Panc1 (cell line): Measurements from ENCODE around the gene EARS2.

Source experiments
- SIN3A ChIP-seq: IDR thresholded peaks from 2 replicates; pipeline ENCODE4 v1.6.1; 2012; ENCODE audit warnings: low read depth, mild to moderate bottlenecking, low read length, moderate library complexity, borderline replicate concordance; ENCODE audit not compliant: insufficient read depth
- TF ChIP-seq, protein P1 (sequence below): fragments of 450-650 bp; IDR thresholded peaks from 2 replicates; pipeline ENCODE4 v1.5.1; 2017; ENCODE audit warnings: mild to moderate bottlenecking
- TF ChIP-seq, protein P2 (sequence below), 2 experiments: IDR thresholded peaks; 2 replicates each; pipeline ENCODE4 v1.6.1; 2011 to 2012; ENCODE audit warnings: low read depth in 2 of 2, control low read depth in 1 of 2, low read length in 1 of 2, mild to moderate bottlenecking in 1 of 2, moderate library complexity in 1 of 2; ENCODE audit not compliant: insufficient read depth in 1 of 2

DNA sequence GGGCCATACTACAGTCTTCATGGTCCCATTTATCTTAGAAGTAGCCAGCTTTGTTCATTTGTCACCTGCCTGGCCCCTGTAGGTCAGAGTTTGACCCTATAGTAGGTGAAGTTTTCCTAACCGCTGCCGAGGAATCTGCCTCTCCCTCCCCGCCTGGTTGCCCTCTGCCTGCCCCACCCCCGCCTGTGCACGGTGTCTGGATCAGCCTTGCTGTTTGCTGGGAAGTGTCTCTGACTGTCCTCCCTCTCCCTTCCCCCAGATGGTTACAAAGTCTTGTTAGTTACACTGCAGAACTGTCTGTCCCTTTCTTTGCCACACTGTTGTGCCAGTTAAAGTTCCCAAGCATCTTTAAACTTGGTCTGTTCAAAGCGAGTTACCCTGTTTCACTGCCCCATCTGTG lies 6.0 kb upstream of the EARS2 start:
- TF ChIP-seq, protein P1, sequence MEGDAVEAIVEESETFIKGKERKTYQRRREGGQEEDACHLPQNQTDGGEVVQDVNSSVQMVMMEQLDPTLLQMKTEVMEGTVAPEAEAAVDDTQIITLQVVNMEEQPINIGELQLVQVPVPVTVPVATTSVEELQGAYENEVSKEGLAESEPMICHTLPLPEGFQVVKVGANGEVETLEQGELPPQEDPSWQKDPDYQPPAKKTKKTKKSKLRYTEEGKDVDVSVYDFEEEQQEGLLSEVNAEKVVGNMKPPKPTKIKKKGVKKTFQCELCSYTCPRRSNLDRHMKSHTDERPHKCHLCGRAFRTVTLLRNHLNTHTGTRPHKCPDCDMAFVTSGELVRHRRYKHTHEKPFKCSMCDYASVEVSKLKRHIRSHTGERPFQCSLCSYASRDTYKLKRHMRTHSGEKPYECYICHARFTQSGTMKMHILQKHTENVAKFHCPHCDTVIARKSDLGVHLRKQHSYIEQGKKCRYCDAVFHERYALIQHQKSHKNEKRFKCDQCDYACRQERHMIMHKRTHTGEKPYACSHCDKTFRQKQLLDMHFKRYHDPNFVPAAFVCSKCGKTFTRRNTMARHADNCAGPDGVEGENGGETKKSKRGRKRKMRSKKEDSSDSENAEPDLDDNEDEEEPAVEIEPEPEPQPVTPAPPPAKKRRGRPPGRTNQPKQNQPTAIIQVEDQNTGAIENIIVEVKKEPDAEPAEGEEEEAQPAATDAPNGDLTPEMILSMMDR = no peak
- TF ChIP-seq, protein P2, sequence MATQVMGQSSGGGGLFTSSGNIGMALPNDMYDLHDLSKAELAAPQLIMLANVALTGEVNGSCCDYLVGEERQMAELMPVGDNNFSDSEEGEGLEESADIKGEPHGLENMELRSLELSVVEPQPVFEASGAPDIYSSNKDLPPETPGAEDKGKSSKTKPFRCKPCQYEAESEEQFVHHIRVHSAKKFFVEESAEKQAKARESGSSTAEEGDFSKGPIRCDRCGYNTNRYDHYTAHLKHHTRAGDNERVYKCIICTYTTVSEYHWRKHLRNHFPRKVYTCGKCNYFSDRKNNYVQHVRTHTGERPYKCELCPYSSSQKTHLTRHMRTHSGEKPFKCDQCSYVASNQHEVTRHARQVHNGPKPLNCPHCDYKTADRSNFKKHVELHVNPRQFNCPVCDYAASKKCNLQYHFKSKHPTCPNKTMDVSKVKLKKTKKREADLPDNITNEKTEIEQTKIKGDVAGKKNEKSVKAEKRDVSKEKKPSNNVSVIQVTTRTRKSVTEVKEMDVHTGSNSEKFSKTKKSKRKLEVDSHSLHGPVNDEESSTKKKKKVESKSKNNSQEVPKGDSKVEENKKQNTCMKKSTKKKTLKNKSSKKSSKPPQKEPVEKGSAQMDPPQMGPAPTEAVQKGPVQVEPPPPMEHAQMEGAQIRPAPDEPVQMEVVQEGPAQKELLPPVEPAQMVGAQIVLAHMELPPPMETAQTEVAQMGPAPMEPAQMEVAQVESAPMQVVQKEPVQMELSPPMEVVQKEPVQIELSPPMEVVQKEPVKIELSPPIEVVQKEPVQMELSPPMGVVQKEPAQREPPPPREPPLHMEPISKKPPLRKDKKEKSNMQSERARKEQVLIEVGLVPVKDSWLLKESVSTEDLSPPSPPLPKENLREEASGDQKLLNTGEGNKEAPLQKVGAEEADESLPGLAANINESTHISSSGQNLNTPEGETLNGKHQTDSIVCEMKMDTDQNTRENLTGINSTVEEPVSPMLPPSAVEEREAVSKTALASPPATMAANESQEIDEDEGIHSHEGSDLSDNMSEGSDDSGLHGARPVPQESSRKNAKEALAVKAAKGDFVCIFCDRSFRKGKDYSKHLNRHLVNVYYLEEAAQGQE (IDR thresholded peaks at IDR 0.05; ENCODE audit: insufficient read depth in 1 of 2, low read depth in 2 of 2, low read length in 1 of 2) = no peak
- no peak for TF ChIP-seq SIN3A
